GM04503 (cell line): Measurements from ENCODE around the gene CD96.
"Not testable (repeated sequence)": the region's sequence is repeated elsewhere in the genome, so short reads cannot be mapped to it uniquely, and the experiment has no call there.

Experiments used
- DNase-seq: peaks from one replicate; pipeline ENCODE4 v3.0.0-alpha.2; 2012; ENCODE audit warnings: low read depth

CD96 gene

DNA sequence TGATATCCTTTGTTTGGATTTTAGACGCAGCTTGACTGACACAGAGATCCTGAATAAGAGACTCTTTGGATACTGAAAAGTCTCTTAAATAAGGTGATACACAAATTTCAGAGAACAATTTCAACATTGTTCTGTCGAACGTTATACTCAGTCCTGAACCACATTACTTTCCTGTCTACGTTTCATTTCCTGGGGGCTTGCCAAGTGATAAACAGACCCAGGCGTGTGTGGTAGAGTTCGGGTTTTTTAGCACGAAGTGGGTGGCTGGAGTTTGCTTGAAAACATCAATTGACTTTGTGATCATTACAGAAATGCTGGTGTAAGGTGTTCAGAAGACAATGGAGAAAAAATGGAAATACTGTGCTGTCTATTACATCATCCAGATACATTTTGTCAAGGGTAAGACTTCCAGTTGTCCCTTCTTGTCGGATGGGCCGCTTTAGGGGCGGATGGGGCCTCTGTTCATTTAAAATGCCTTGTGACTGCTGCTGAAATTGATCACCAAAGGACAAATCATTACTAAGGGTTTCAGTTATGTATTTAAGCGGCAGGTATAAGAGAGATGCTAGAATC lies at the start of gene CD96:
Gene CD96 (plus strand): TSS at position 287 of the 573 bp plus-strand sequence. CDS start 52 bp downstream, at position 339.
- no peak for DNase-seq

GRCh38 chr3:111493276-111493675 lies 48.7 kb upstream of the CD96 start:
- DNase-seq, result no peak

DNA sequence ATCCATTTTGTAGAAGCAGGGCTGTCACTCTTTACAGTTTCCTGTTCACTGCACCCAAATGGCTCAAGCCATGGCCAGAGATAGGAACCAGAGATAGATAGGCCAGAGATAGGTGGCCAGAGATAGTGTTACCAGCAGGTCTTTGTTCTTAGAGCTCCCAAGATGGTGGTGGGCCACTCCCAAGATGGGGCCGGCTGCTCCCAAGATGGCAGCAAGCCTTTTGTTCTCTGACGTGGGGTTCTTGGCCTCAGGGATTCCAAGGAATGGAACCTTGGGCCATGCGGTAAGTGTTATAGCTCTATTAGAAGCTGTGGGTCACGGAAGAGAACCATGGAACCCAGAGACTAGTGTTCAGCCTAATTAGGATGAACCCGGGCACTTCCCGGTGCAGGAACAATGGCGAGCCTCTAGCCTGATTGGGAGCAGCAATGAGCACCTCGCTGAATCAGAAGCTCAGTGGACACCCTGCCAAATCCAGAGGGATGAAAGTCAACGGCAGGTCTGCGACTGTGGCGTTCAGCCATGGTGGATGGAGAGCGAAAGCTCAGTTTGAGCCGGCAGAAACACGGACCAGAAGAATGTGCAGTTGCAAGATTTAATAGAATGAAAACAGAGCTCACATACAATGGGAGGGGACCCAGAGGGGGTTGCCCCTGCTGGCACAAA lies 45.0 kb upstream of the CD96 start:
- no peak for DNase-seq

- no peak for DNase-seq
Observed at GRCh38 chr3:111498022-111498421, 44.0 kb upstream of the CD96 start.

- DNase-seq, result no peak
Observed at GRCh38 chr3:111506435-111506834, 35.6 kb upstream of the CD96 start.

DNA sequence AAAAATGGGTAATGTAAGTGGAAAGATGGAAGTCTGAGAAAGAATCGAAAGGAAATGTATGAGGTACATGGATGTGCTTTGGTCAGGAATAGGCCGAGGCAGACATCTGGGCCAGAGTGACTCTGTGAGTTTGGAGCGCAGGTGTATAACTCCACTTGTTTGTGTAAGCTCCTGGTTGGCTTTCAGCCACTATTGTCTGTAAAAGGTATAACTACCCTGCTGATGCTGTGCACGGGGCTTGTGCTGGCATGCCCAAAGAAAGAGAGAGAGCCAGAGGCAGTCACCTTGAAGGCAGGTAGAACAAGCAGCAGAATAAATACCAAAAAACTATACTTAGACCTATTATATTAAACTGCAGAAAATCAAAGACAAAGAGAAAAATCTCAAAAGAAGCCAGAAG lies 32.7 kb upstream of the CD96 start:
- DNase-seq, result no peak

DNA sequence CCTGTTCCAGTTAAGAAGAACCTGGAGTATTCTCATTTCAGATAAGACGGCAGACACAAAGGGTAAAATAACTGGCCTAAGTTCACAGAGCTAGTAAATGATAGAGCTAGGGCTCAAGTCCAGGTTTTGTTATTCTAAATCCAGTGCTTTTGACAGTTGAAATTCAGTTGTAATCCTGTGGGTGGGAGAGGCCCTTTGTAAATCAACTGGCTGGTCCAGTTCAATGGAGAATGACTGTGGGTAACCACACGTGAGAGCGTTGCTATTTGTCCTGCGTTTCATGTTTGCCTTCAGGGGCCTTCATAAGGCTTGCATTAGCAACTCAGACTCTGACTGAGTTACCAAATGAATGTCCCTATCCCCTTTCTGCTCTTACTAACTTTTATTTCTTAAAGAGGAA lies 24.2 kb upstream of the CD96 start:
- no peak for DNase-seq

GRCh38 chr3:111519178-111519855 lies 22.7 kb upstream of the CD96 start:
- DNase-seq, result no peak

DNA sequence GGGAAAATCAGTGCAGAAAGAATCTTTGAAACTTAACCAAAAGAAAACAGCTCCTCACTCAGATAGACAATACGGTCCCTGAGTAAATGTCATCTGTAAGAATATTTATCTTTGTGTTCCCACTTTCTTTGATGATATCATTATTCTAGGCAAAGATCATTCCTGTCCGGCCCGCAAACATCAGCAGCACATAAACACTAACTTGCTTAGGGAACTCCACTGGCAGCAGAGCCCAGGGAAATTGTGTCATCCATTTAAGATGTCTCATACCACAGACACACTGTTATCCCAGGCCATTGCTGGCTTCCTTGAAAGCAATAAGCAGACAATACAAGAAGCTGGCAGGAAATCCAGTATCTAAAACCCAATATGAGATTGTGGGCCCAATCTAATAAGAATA lies 20.1 kb upstream of the CD96 start:
- peak; percentile 68 for DNase-seq

DNA sequence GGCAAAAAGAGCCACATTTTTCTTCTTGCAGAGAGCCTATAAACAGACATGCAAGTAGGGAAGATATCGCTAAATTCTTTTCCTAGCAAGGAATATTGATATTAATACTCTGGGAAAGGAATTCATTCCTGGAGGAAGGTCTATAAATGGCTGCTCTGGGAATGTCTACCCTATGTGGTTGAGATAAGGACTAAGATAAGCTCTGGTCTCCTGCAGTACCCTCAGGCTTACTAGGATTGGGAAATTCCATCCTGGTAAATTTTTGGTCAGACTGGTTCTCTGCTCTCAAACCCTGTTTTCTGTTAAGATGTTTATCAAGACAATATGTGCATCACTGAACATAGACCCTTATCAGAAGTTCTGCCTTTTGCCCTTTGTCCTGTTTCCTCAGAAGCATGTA lies 17.5 kb upstream of the CD96 start:
- DNase-seq, result not testable (repeated sequence)

DNA sequence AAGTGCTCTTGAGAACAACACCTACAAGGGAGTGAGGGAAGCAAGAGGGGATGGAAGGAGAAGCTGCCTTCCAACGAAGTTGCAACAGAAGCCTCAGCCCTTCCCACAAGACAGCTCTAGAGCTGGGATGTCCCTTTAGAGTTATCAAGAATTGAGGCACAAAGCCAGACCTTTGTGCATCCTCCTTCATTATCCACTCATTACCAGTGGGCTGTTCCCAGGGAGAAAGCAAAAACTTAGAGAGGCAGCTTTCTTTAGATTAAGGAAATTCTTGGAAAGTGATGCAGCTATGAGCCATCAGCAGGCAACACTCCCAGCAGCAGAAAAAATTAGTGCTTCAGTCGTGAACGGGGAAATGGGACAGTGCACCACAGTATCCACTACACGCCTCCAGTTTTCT lies 10.6 kb upstream of the CD96 start:
- peak; percentile 34 for DNase-seq

DNA sequence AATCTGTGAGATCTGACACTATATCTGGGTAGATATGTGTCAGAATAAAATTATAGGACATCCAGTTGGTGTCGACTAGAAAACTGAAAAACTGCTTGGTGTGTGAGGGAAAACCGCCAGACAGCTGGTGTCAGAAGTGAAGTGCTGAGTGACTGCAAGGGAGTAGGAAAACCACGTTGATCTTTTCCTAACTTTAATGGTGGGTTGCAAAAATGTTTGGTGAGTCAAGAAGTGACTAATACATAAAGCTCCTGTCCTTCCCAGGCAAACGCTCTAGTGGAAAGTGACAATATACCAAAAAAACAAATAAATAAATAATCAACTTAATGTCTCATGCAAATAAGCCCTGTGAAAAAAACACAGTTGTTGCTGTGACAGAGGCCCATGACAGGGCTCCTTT lies 7.3 kb upstream of the CD96 start:
- DNase-seq, result no peak

DNA sequence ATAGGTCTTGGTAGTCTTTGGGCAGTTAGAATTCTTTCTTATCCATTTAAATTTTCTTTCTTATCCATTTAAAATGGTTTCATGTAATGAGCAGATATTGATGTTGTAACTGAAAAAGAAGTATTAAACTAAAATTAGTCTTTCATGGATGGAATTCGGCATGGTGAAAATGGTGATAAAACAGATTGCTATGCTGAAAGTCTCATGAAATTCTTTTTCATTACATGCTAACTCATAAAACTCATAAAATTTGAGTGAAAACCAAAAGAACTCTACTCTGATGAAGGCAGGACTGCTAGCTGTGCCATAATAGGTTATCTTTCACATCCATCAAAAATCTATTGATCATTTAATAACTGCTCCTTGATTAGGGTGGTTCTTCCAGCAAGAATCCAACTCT lies 3.9 kb upstream of the CD96 start:
- DNase-seq, result no peak

- no peak for DNase-seq
Observed at GRCh38 chr3:111538681-111539083, 3.3 kb upstream of the CD96 start.

DNA sequence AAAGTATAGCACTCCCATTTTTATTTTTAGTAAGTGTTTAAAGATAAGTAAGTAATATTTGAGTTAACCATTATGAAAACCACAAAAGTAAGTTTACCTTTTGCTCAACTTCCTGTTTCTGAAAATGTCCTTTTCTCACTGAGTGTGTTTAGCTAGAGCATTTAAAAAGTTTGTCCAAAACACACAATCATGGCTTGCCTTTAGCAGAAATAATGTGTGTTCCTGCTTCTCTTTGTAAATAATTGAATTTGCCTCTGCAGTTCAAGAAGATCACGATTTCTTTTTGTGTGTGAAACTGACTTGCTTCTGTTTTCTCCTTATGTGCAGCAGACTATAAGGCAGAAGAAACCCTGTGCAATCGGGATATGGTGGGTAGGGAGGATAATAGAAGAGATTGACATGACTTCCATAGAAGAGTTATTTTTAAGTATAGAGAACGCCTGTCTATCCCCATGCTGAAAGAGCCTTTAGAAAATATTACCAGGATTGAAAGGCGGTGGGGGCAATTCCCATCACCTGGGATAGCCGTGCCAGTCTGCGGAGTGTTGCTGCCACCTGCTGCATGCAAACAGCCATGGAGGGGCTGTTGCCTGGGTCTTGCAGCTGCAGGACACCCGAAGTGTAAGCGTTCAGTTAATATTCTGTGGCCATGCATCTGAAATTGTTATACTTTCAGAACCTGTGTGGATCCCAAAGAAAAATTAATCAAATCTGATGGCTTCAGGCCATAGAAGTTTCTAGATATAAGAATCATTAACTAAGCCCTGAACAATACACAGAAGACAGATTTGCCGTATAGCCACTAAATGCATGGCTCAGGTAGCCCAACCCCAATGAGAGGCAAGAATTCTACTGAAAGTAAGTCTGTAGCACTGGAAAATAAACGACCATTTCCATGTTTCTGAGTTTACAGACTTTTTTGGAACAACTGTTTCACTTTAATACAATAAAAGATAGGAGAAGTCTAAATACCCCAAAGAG lies 2.4 kb upstream of the CD96 start:
- DNase-seq, result no peak

- no peak for DNase-seq
Observed at GRCh38 chr3:111541391-111541790, 606 bp upstream of the CD96 start.

DNA sequence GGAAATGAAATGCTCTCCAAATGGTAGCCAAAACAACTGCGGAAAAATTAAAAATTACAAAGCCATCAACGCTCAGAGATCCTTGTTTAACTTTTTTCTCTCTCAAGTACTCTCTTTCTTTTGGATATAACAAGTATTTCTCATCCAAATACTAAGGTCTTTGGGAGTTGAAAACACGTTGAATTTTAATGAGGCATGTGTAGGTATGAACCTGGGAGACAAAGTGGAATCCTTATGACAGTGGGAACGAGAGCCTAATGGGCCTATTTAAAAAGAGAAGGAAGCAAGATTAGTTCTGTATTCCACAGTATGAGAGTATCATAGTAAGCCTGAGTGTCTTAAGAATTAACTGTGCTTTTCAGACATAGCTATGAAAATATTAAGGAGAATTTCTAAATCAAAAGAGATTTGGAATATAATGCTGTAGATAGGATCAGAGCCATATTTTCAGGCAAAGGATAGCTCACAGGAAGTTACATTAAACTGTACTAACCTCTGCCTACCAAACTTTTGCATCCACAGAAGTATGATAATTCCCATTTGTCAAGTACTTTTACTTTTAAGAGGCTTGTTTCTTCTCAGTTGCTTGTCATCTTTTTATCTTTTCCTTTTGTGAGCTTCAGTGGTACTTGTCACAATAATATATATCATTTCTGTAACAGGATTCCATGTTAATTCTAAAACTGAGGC lies 759 bp downstream of the CD96 start:
- no peak for DNase-seq

GRCh38 chr3:111545349-111545748 lies 3.4 kb downstream of the CD96 start:
- no peak for DNase-seq

DNA sequence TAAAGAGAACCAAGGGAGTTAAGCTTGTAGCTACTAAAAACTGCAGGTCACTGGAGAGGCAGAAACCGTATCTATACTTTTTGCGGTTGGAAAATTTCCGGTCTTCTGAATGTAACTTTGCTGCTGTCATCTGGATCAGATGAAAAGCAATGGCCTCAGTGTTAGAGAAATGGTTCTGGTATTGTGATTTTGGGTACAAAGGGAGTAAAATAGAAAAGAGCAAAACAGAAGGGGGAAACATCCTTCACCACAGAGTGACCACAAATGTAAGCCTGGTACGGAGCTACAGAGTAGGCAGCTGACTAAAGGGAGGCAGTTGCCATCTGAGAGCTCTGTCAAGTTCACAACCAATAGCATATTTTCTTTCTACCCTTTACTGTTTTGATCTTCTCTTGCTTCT lies 5.6 kb downstream of the CD96 start:
- no peak for DNase-seq

DNA sequence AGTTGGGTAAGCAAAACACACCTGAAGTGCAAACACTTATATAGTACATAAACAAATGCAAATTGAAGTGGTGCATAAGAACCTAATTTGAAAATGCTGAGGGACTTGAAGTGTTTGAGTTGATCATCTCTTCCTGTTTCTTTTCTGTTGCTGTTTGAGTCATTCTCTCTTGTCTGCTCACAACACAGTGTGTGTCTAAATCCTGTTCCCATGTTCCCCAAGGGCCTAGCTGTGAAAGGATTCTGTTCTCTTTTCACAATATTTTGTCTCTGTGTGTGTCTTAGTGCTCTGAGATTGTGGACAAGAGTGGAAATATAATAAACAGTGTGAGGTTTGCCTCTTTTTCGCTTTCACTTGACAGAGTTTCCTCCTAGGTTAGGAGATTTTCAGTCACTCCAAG lies 6.1 kb downstream of the CD96 start:
- no peak for DNase-seq

- no peak for DNase-seq
Observed at GRCh38 chr3:111548756-111549155, 6.8 kb downstream of the CD96 start.

DNA sequence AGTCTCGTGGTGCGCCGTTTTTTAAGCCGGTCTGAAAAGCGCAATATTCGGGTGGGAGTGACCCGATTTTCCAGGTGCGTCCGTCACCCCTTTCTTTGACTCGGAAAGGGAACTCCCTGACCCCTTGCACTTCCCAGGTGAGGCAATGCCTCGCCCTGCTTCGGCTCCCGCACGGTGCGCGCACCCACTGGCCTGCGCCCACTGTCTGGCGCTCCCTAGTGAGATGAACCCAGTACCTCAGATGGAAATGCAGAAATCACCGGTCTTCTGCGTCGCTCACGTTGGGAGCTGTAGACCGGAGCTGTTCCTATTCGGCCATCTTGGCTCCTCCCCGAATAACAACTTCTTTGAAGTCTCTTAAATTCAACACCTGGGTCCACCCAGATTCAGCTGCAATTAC lies 19.9 kb downstream of the CD96 start:
- not testable (repeated sequence) for DNase-seq
